HCT116 (cell line): Measurements from ENCODE around the gene BOLL. TPM values are rescaled to one million over a fixed set of nuclear protein-coding genes. Genes with fewer than 3 reads are reported as not detected.

Experiments
- ATAC-seq: fragments of 200-7000 bp; cut with Tn5 transposase; 2 replicates; pipeline ENCODE4 v1.9.1; 2020; ENCODE audit warnings: mild to moderate bottlenecking, moderate library complexity
- BruUV-seq: library from RNA; stranded (reverse); fragments of 400-500 nt; replicated peaks from 2 replicates; lab custom pipeline; 2021; lab: Mats Ljungman, UMichigan
- CTCF ChIA-PET: fragments of 300-600 bp; sonication (Branson Sonifier 250); formaldehyde crosslinking; loops from one replicate; lab custom pipeline; 2021; ENCODE audit warnings: antibody characterized with exemption; lab: Charles Lee
- POLR2A ChIA-PET: fragments of 300-600, 350-600 bp; sonication (Branson Sonifier 250); formaldehyde crosslinking; loops from one replicate; lab custom pipeline; 2021; ENCODE audit warnings: antibody characterized with exemption; lab: Charles Lee
- RAD21 ChIA-PET, 2 experiments: fragments of 300-600 bp; sonication (Branson Sonifier 250); formaldehyde crosslinking; loops; one replicate each; lab custom pipeline; 2023; ENCODE audit warnings: low total read pairs in 2 of 2; ENCODE audit not compliant: uncharacterized antibody in 2 of 2, unreplicated experiment in 2 of 2, low non-redundant PET in 1 of 2; lab: Charles Lee
- DNase-seq: peaks from one replicate; pipeline ENCODE4 v3.0.0-alpha.2; 2010; ENCODE audit warnings: low read depth, low spot score
- H2AFZ ChIP-seq: fragments of 200-600 bp; shearing (Covaris generic), sonication (generic); 2 replicates; pipeline ENCODE4 v1.6.1; 2017; ENCODE audit warnings: low read depth, mixed run types, mixed read lengths, antibody characterized with exemption, low read length; ENCODE audit not compliant: poor library complexity, severe bottlenecking
- H3K27ac ChIP-seq: 2 replicates; pipeline ENCODE4 v1.5.1; 2012; ENCODE audit warnings: low read depth, low read length
- H3K27me3 ChIP-seq: fragments of 200-600 bp; sonication (generic); 2 replicates; pipeline ENCODE4 v1.6.1; 2016; ENCODE audit warnings: mixed run types, low read length, mixed read lengths; ENCODE audit not compliant: insufficient read depth
- H3K36me3 ChIP-seq, 2 experiments: fragments of 200-500 bp in 1 of 2; fragments of 200-600 bp in 1 of 2; sonication (Bioruptor generic) in 1 of 2; sonication (generic) in 1 of 2; 2 replicates each; pipeline versions ENCODE4 v1.5.1 to v1.6.1; 2014 to 2016; ENCODE audit warnings: low read length in 2 of 2, inconsistent platforms in 1 of 2, mixed read lengths in 1 of 2, mixed run types in 1 of 2; ENCODE audit not compliant: insufficient read depth in 2 of 2, control insufficient read depth in 1 of 2
- H3K4me1 ChIP-seq, 2 experiments: fragments of 200-600 bp in 1 of 2; sonication (generic) in 1 of 2; 2 replicates each; pipeline versions ENCODE4 v1.5.1 to v1.6.1; 2012 to 2017; ENCODE audit warnings: low read length in 2 of 2, inconsistent platforms in 1 of 2, mild to moderate bottlenecking in 1 of 2, mixed read lengths in 1 of 2, mixed run types in 1 of 2, moderate library complexity in 1 of 2; ENCODE audit not compliant: insufficient read depth in 2 of 2, control insufficient read depth in 1 of 2
- H3K4me2 ChIP-seq: fragments of 200-600 bp; sonication (generic); 2 replicates; pipeline ENCODE4 v1.6.1; 2017; ENCODE audit warnings: mixed run types, low read length, mixed read lengths
- H3K4me3 ChIP-seq, 2 experiments: fragments of 200-600 bp in 1 of 2; sonication (generic) in 1 of 2; replicated peaks in 1 of 2; 2 replicates each; pipeline ENCODE4 v1.5.1; 2011 to 2016; ENCODE audit warnings: low read length in 2 of 2, control low read depth in 1 of 2, low read depth in 1 of 2, mild to moderate bottlenecking in 1 of 2, mixed read lengths in 1 of 2, mixed run types in 1 of 2
- H3K79me2 ChIP-seq: fragments of 200-600 bp; sonication (generic); 2 replicates; pipeline ENCODE4 v1.6.1; 2017; ENCODE audit warnings: mild to moderate bottlenecking, mixed run types, low read length, moderate library complexity, mixed read lengths; ENCODE audit not compliant: insufficient read depth
- H3K9ac ChIP-seq: fragments of 200-600 bp; sonication (generic); 2 replicates; pipeline ENCODE4 v1.6.1; 2016; ENCODE audit warnings: low read length, mixed read lengths
- H3K9me2 ChIP-seq: fragments of 200-600 bp; sonication (generic), shearing (Covaris generic); 2 replicates; pipeline ENCODE4 v1.6.1; 2017; ENCODE audit warnings: mixed run types, mild to moderate bottlenecking, moderate library complexity; ENCODE audit not compliant: insufficient read depth
- H3K9me3 ChIP-seq, 2 experiments: fragments of 200-500 bp in 1 of 2; fragments of 200-600 bp in 1 of 2; sonication (Bioruptor generic) in 1 of 2; sonication (generic) in 1 of 2; 2 replicates each; pipeline ENCODE4 v1.6.1; 2014 to 2017; ENCODE audit warnings: low read length in 2 of 2, mixed read lengths in 2 of 2, inconsistent platforms in 1 of 2, low read depth in 1 of 2, mild to moderate bottlenecking in 1 of 2, mixed run types in 1 of 2, moderate library complexity in 1 of 2; ENCODE audit not compliant: control insufficient read depth in 1 of 2, insufficient read depth in 1 of 2
- H4K20me1 ChIP-seq: fragments of 200-600 bp; sonication (generic), shearing (Covaris generic); 2 replicates; pipeline ENCODE4 v1.6.1; 2017; ENCODE audit warnings: mixed run types, mild to moderate bottlenecking, moderate library complexity; ENCODE audit not compliant: insufficient read depth
- CBX3 ChIP-seq: IDR thresholded peaks from 2 replicates; pipeline ENCODE4 v1.6.1; 2012; ENCODE audit warnings: low read depth
- CTCF ChIP-seq, 3 experiments: fragments of 200-600 bp in 1 of 3; sonication (generic) in 1 of 3; IDR thresholded peaks in 2 of 3; conservative IDR thresholded peaks in 1 of 3; 2 replicates each; pipeline ENCODE4 v1.5.1; 2012 to 2017; ENCODE audit warnings: low read depth in 2 of 3, low read length in 2 of 3, antibody characterized with exemption in 1 of 3, borderline replicate concordance in 1 of 3, control low read depth in 1 of 3, mild to moderate bottlenecking in 1 of 3, mixed read lengths in 1 of 3, mixed run types in 1 of 3, moderate library complexity in 1 of 3; ENCODE audit not compliant: insufficient read depth in 1 of 3
- EGR1 ChIP-seq: IDR thresholded peaks from 2 replicates; pipeline ENCODE4 v1.6.1; 2012; ENCODE audit warnings: low read depth
- ELF1 ChIP-seq: IDR thresholded peaks from 2 replicates; pipeline ENCODE4 v1.6.1; 2012; ENCODE audit warnings: low read depth, borderline replicate concordance
- EZH2phosphoT487 ChIP-seq: fragments of 200-600 bp; IDR thresholded peaks from 2 replicates; pipeline ENCODE4 v1.6.1; 2018; ENCODE audit warnings: antibody characterized with exemption, borderline replicate concordance
- FOSL1 ChIP-seq: IDR thresholded peaks from 2 replicates; pipeline ENCODE4 v1.6.1; 2012; ENCODE audit warnings: low read depth
- MAX ChIP-seq: IDR thresholded peaks from 2 replicates; pipeline ENCODE4 v1.6.1; 2012
- POLR2A ChIP-seq: IDR thresholded peaks from 2 replicates; pipeline ENCODE4 v1.7.0; 2011; ENCODE audit warnings: borderline replicate concordance; ENCODE audit not compliant: insufficient read depth, insufficient read length; ENCODE audit errors: extremely low read depth
- POLR2AphosphoS5 ChIP-seq: IDR thresholded peaks from 2 replicates; pipeline ENCODE4 v1.6.1; 2011; ENCODE audit warnings: mild to moderate bottlenecking, low read depth, low read length, moderate library complexity
- SRF ChIP-seq: IDR thresholded peaks from 2 replicates; pipeline ENCODE4 v1.6.1; 2012; ENCODE audit warnings: low read depth
- TCF7L2 ChIP-seq: IDR thresholded peaks from 2 replicates; pipeline ENCODE4 v1.7.0; 2011; ENCODE audit warnings: borderline replicate concordance, inconsistent platforms; ENCODE audit not compliant: insufficient read depth, insufficient read length; ENCODE audit errors: extremely low read depth
- YY1 ChIP-seq: IDR thresholded peaks from 2 replicates; pipeline ENCODE4 v1.6.1; 2011; ENCODE audit warnings: low read length, low read depth, moderate library complexity, mild to moderate bottlenecking; ENCODE audit not compliant: insufficient replicate concordance; ENCODE audit errors: extremely low read depth
- ZFX ChIP-seq: fragments of 450-650 bp; IDR thresholded peaks from 2 replicates; pipeline ENCODE4 v1.6.1; 2017
- ZNF274 ChIP-seq: fragments of 200-500 bp; sonication (Bioruptor generic); IDR thresholded peaks from 2 replicates; pipeline ENCODE4 v1.6.1; 2014; ENCODE audit warnings: mild to moderate bottlenecking, low read depth, low read length, inconsistent platforms
- intact Hi-C: fragments of 100-400 bp; cut with micrococcal nuclease; formaldehyde crosslinking; loops from 2 replicates; pipeline ENCODE4 v1.10.0; 2022
- total RNA-seq: library from RNA; stranded (reverse); gene quantifications from one replicate; pipeline ENCODE4 v1.2.1, GENCODE V29; 2021; ENCODE audit not compliant: unreplicated experiment
- TF ChIP-seq, protein P1 (sequence below): IDR thresholded peaks from 2 replicates; pipeline ENCODE4 v1.6.1; 2012
- TF ChIP-seq, protein P2 (sequence below): IDR thresholded peaks from 2 replicates; pipeline ENCODE4 v1.6.1; 2011; ENCODE audit warnings: mild to moderate bottlenecking, low read length, moderate library complexity; ENCODE audit not compliant: insufficient replicate concordance; ENCODE audit errors: extremely low read depth

Gene BOLL
- total RNA-seq, 1 experiment from 2014 or later: not detected

DNA sequence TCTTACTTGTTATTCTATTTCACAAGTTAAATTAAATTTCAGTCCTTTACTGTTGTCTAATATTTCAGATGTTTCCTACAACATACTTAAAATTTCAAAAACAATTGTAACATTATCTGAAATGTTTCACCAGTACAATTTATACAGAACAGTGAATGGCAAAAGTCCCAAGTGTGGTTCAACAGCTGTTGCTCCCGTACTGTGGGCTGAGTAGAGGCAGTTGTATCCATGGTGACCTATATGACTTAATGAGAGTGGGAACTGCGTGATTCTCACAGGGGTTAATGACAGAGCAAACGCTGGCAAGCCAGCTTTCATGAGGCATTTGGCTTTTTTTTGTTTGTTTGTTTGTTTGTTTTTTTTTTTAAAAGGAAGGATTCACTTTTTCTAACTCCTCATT is 13.9 kb upstream of the BOLL start:
- Histone ChIP-seq H3K4me3 (no peak overlapping the region), H4K20me1 (no peaks in the 10 kb centered on the region), H3K9me3 (no peaks in the 10 kb centered on the region), H3K27ac (no peak overlapping the region), H3K27me3 (peaks cover 12% of the 10 kb centered on the region; the same call in 1 of the 2 replicates), H3K36me3 (no peaks in the 10 kb centered on the region), H3K9me2 (no peaks in the 10 kb centered on the region), H3K9ac (no peak overlapping the region)
- intact Hi-C loops: no loop called here
- RAD21 ChIA-PET: interaction anchor here in 1 of 2 experiments (0.7 kb wide), 1 partner anchor 328 kb away, joined by 3 read pairs; no protein-coding TSS in a partner anchor
- CTCF ChIA-PET: no interaction called here
- DNase-seq: no peak
- TF ChIP-seq CBX3: no peak
- TF ChIP-seq CTCF (IDR thresholded peaks at IDR 0.05 in 2 of 3, conservative IDR thresholded peaks at IDR 0.05 in 1 of 3; ENCODE audit: borderline replicate concordance in 1 of 3, insufficient read depth in 1 of 3, low read depth in 2 of 3, low read length in 2 of 3): no peak
- TF ChIP-seq, protein P1, sequence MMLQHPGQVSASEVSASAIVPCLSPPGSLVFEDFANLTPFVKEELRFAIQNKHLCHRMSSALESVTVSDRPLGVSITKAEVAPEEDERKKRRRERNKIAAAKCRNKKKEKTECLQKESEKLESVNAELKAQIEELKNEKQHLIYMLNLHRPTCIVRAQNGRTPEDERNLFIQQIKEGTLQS: no peak
- TF ChIP-seq YY1: no peak
- TF ChIP-seq TCF7L2: no peak
- TF ChIP-seq SRF: no peak
- TF ChIP-seq EZH2phosphoT487: no peak
- TF ChIP-seq MAX: no peak
- TF ChIP-seq ELF1: no peak
- TF ChIP-seq ZNF274: no peak
- TF ChIP-seq, protein P2, sequence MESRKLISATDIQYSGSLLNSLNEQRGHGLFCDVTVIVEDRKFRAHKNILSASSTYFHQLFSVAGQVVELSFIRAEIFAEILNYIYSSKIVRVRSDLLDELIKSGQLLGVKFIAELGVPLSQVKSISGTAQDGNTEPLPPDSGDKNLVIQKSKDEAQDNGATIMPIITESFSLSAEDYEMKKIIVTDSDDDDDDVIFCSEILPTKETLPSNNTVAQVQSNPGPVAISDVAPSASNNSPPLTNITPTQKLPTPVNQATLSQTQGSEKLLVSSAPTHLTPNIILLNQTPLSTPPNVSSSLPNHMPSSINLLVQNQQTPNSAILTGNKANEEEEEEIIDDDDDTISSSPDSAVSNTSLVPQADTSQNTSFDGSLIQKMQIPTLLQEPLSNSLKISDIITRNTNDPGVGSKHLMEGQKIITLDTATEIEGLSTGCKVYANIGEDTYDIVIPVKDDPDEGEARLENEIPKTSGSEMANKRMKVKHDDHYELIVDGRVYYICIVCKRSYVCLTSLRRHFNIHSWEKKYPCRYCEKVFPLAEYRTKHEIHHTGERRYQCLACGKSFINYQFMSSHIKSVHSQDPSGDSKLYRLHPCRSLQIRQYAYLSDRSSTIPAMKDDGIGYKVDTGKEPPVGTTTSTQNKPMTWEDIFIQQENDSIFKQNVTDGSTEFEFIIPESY: no peak
- no peak for TF ChIP-seq ZFX
- TF ChIP-seq POLR2AphosphoS5: no peak
- no peak for TF ChIP-seq FOSL1
- no peak for TF ChIP-seq POLR2A
- no peak for TF ChIP-seq EGR1
- TF ChIP-seq, all 23 proteins: peak for 0
- H3K4me1 ChIP-seq: peaks cover 0 to under 1% of the 10 kb centered on the region in 2 experiments; a peak in 1 of 4 replicates
- POLR2A ChIA-PET: no interaction called here
- BruUV-seq: no TSS peak
- no peak for ATAC-seq
- no peak overlapping the region for H3K4me2 ChIP-seq
- no peaks in the 10 kb centered on the region for H3K79me2 ChIP-seq
- no peak overlapping the region for H2AFZ ChIP-seq
